NOMO-1 treated with DMSO at 0.1 percent for 48 hours (cell line): ENCODE measurements around the gene IL1R1.
"Not testable (repeated sequence)": the region's sequence is repeated elsewhere in the genome, so short reads cannot be mapped to it uniquely, and the experiment has no call there.

Experiments used
- DNase-seq: peaks from one replicate; lab custom pipeline; 2025; ENCODE audit not compliant: unreplicated experiment; lab: John Stamatoyannopoulos, UW

IL1R1 gene

GRCh38 chr2:102110596-102111334 lies 31.8 kb upstream of the IL1R1 start:
- DNase-seq = no peak

GRCh38 chr2:102111823-102112222 lies 30.7 kb upstream of the IL1R1 start:
- DNase-seq = no peak

GRCh38 chr2:102112271-102112670 lies 30.3 kb upstream of the IL1R1 start:
- DNase-seq = no peak

GRCh38 chr2:102112692-102113665 lies 29.6 kb upstream of the IL1R1 start:
- DNase-seq = no peak

- DNase-seq = no peak
Observed at GRCh38 chr2:102114290-102114721, 28.2 kb upstream of the IL1R1 start.

GRCh38 chr2:102114851-102115497 lies 27.6 kb upstream of the IL1R1 start:
- peak; percentile 8 for DNase-seq

- DNase-seq = no peak
Observed at GRCh38 chr2:102116630-102117471, 25.7 kb upstream of the IL1R1 start.

- no peak for DNase-seq
Observed at GRCh38 chr2:102117472-102117858, 25.1 kb upstream of the IL1R1 start.

- DNase-seq = no peak
Observed at GRCh38 chr2:102119255-102119654, 23.3 kb upstream of the IL1R1 start.

- no peak for DNase-seq
Observed at GRCh38 chr2:102120261-102120660, 22.3 kb upstream of the IL1R1 start.

GRCh38 chr2:102120701-102121159 lies 21.8 kb upstream of the IL1R1 start:
- no peak for DNase-seq

- DNase-seq = no peak
Observed at GRCh38 chr2:102122115-102122514, 20.4 kb upstream of the IL1R1 start.

- no peak for DNase-seq
Observed at GRCh38 chr2:102122909-102123308, 19.6 kb upstream of the IL1R1 start.

- DNase-seq = not testable (repeated sequence)
Observed at GRCh38 chr2:102124421-102124820, 18.1 kb upstream of the IL1R1 start.

- DNase-seq = no peak
Observed at GRCh38 chr2:102126169-102126568, 16.4 kb upstream of the IL1R1 start.

GRCh38 chr2:102126660-102127059 lies 15.9 kb upstream of the IL1R1 start:
- DNase-seq = no peak

- no peak for DNase-seq
Observed at GRCh38 chr2:102129082-102129481, 13.5 kb upstream of the IL1R1 start.

GRCh38 chr2:102129951-102130646 lies 12.4 kb upstream of the IL1R1 start:
- DNase-seq = peak; percentile 17

- DNase-seq = no peak
Observed at GRCh38 chr2:102130647-102130991, 11.9 kb upstream of the IL1R1 start.

- DNase-seq = no peak
Observed at GRCh38 chr2:102131564-102131963, 11.0 kb upstream of the IL1R1 start.
